HS-27A (cell line): ENCODE results near the gene NRARP.
"Not testable (repeated sequence)": the region's sequence is repeated elsewhere in the genome, so short reads cannot be mapped to it uniquely, and the experiment has no call there.

Source experiments
- DNase-seq: peaks from one replicate; pipeline ENCODE4 v3.0.0-alpha.2; 2012; ENCODE audit warnings: low read depth, missing footprints

The NRARP gene

GRCh38 chr9:137276473-137277328, 25.4 kb downstream of the NRARP start:
- no peak for DNase-seq

DNA sequence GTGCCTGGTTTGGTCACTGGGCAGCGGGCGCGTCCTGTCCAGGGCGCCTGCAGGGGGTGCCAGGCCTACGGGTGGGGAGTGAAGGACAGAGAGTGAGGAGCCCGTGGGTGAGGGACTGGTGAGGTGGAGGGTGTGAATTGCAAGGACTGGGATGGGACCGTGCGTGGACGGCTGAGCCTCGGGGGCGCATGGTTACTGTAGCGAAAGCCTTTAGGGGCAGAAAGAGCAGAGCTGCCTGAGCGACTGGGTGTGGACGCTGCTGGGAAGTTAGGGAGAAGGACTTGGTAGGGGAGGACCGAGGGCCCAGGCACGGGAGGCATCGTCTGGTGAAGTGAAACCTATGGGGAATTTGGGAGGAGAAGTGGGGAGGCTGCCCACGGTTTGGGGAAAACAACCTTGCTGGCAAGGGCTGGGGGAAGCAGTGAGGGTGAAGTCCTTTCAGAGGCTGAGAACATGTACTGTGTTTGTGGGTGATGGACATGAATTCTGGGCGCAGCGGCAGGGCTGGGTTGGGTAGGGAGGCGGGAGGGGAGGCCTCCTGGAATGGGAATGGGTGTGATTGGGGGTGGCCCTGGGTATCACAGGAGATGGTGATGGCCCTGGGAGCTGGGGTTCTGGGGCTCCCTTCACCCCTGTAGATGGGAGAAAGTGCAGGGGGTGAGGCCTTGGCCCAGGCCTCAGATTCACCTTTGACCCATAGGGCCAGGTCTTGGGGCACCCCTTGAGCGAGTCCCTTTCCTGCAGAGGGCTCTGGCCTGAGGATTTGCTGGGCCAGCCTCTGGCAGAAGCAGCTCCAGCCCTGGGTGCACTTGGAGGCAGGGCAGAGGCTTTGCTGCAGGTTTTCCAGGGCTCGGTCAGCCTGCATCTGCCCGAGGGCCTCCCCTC, 26.2 kb downstream of the NRARP start:
- no peak for DNase-seq

- DNase-seq: no peak
Measured at GRCh38 chr9:137275203-137275587, 26.9 kb downstream of the NRARP start.

- DNase-seq: no peak
Measured at GRCh38 chr9:137273611-137274320, 28.3 kb downstream of the NRARP start.

GRCh38 chr9:137273095-137273490, 29.0 kb downstream of the NRARP start:
- DNase-seq: no peak

- no peak for DNase-seq
Measured at GRCh38 chr9:137272241-137273094, 29.6 kb downstream of the NRARP start.

GRCh38 chr9:137271696-137272076, 30.4 kb downstream of the NRARP start:
- no peak for DNase-seq

- no peak for DNase-seq
Measured at GRCh38 chr9:137270929-137271695, 31.0 kb downstream of the NRARP start.

- DNase-seq: no peak
Measured at GRCh38 chr9:137269231-137269772, 32.8 kb downstream of the NRARP start.

GRCh38 chr9:137268538-137269201, 33.4 kb downstream of the NRARP start:
- DNase-seq: no peak

DNA sequence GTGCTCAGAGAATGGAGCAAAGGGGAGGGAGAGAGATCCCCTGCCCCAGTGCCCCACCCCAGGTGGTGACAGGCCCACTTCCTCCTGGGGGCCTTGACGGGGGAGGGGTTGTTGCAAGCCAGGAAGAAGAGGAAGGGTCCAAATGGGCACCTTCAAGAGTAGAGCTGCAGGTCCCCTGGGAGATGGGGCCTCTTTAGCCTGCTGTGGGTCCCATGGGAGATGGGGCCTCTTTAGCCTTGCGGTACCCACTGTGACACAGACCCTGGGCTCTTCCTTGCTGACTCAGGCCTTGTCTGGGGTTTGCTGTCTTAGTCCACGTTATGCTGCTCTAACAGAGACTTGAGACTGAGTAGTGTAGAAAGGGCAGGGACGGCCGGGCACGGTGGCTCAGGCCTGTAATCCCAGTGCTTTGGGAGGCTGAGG, 34.1 kb downstream of the NRARP start:
- no peak for DNase-seq

- no peak for DNase-seq
Measured at GRCh38 chr9:137266585-137267453, 35.3 kb downstream of the NRARP start.

DNA sequence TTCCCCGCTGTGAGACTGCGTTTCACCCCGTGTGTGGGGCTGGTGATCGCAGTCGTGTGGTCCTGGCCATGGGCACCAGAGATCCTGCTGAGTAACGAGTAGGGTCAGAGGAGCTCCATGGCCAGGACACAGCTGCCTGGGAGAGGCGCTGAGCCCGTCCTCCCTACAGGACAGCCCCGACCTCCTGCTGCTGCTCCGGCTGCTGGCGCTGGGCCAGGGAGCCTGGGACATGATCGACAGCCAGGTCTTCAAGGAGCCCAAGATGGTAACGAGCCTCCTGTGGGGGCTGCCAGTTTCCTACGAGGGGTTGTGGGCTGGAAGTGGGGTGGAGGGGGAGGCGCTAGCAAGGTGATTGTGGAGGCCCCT, 35.9 kb downstream of the NRARP start:
- no peak for DNase-seq

- no peak for DNase-seq
Measured at GRCh38 chr9:137265496-137266161, 36.4 kb downstream of the NRARP start.

GRCh38 chr9:137264067-137264466, 38.0 kb downstream of the NRARP start:
- DNase-seq: no peak

DNA sequence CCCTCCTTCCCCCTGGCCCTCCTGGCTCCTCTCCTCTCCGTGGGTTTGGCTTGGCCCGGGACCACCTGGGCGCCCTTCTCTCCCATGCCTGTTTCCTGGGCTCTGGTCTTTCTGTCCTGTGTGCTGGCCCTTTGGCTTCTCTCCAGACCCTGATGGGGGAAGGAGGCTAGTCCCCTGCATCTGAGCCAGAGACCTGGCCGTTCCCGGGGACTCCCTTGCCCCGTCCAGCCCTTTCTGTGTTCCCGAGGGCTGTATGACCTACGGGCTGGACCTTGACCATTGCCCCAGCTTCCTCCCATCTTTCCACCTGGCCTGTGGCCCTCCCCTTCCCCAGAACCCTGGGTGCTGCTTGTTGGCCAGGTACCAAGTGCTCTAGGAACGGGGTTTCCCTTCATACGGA, 38.6 kb downstream of the NRARP start:
- no peak for DNase-seq

- DNase-seq: no peak
Measured at GRCh38 chr9:137262909-137263285, 39.2 kb downstream of the NRARP start.

- DNase-seq: not testable (repeated sequence)
Measured at GRCh38 chr9:137262173-137262908, 39.7 kb downstream of the NRARP start.
